ENCODE data around the gene OTULIN.
A peak's percentile ranks its signal among the peaks of the same experiment; 100 is the strongest.

The OTULIN gene

DNA sequence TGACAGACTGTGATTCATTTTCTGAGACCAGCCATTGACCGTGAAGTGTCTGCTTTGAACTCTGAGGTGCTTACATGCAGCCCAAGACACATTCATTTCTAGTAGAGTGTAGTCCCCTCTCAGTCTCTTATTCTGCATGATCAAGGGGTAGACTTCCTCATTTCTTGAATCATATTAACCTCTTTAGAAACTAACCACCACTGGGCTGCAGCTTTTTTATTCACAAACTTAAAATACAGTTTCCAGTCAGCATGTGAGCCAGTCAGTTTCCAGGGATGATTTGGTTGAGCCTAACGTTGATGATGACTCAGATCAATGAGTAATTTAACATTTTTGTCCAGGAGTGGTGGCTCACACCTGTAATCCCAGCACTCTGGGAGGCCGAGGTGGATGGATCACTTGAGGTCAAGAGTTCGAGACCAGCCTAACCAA, 59.2 kb downstream of the OTULIN start:
- DNase-seq = peak; percentile 42

DNA sequence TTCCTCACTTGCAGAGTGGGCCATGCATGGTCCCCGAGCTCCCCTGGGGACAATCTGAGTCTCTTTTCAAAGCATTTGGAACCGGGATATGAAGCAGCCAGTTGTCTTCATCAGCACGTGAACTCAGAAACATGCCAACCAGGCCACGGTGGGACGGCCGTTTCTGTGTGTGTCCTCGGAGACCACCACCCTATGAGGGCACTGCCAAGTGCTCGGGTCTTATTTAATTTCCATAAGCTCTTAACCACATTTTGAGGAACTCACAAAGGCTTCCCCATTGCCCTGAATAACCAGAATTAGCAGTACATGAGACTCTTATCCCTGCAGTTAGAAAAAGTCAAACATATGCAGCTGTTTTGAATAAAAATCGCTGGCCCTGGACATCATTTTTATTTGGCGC, 60.1 kb downstream of the OTULIN start:
- DNase-seq = no peak

DNA sequence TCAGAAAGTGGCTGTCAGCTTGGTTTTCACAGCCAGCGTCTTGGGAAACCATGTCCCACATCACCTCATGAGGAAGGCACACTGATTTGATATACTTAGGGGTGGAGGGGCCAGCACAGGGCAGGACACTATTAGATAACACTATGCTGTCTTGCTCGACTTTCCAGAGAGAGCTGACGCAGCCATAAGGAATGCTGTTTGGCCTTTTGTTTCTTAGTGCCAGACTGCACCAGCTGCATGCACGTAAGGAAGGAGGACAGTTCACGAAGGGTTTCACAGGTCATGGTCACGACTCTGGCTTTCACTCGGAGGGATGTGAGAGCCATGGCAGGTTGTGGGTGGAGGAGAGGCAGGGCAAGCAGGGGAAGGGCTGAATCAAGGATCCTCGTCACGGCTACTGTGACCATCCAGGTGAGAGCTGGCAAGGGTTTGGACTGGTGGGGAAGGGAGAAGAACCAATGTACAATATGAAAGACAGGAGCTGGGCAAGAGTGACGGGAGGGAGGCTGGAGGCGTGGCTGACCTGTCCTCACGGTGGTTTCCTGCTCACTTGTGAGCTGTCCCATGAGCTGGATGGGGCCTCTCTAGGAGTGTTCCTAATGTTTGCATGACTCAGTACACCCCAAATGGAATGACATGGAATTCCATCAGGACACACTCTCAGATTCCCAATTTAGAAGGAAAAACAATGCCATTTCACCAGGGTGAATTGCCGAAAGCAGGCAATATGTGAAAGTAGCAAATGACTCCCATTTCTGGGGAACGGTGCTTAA, 61.7 kb downstream of the OTULIN start:
- DNase-seq = no peak

DNA sequence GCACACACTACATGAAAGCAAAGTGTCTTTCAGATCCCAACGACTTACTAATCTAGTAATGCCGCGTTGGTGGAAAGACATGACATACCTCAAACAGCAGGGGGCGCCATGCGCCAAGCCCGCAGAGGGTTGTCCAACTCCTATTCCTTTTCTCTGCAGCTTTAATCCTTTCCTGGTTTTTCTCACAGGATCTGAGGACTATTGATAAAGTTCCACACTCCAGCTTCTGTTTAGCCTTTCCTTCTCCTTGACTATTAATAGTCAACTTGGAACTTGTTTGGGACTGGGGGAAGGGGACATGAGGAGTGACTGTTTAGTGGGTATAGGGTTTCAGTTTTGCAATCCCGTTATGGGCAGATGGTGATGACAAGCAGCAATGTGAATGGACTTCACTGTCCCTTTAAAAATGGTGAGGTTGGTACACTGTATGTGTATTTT, 62.9 kb downstream of the OTULIN start:
- DNase-seq = peak; percentile 82

DNA sequence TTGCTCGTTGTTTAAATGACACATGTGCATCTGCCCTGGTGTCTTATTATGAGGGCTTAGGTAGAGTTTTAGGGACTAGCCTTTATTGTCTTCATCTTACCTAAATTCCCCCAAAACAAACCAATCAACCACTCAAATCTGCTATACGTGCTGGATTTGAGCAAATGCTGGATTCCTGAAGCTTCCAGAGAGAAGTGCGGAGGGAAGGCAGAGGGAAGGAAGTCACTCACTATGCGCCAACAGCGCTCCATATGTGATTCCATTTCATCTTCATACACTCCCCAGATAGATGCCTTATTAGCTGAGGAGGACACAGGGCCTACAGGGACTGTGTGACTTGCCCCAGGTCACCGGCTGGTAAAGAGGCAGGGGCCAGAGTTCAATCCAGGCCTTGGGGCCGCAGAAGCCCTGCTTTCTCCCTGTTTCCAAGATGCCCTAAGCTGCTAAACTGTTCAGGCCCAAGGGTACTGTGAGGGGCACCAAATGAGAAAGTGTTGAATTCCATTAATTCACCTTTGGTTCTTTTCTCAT, 63.5 kb downstream of the OTULIN start:
- DNase-seq = no peak

DNA sequence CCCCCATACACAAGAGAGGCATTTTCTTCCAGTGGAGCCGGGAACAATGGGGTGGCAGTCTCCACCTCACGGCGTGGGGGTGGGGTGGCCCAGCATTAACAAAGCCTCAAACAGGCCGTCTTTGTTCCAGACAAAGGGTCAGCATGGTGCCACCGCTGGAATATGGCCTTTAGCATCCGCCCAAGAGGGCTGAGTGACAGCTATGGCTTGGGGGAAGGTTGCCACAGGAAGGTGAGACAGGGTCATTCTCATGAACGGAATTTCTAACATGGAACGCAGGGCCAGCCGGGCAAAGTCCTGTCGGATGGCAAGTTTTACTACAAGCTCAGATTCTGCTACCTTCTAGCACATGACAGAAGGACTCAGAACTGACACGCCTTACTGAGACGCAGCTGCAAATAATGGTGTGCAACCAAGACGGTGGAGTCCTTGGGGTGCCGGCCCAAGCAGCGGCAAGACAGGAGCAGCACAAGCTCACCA, 64.0 kb downstream of the OTULIN start:
- no peak for DNase-seq

DNA sequence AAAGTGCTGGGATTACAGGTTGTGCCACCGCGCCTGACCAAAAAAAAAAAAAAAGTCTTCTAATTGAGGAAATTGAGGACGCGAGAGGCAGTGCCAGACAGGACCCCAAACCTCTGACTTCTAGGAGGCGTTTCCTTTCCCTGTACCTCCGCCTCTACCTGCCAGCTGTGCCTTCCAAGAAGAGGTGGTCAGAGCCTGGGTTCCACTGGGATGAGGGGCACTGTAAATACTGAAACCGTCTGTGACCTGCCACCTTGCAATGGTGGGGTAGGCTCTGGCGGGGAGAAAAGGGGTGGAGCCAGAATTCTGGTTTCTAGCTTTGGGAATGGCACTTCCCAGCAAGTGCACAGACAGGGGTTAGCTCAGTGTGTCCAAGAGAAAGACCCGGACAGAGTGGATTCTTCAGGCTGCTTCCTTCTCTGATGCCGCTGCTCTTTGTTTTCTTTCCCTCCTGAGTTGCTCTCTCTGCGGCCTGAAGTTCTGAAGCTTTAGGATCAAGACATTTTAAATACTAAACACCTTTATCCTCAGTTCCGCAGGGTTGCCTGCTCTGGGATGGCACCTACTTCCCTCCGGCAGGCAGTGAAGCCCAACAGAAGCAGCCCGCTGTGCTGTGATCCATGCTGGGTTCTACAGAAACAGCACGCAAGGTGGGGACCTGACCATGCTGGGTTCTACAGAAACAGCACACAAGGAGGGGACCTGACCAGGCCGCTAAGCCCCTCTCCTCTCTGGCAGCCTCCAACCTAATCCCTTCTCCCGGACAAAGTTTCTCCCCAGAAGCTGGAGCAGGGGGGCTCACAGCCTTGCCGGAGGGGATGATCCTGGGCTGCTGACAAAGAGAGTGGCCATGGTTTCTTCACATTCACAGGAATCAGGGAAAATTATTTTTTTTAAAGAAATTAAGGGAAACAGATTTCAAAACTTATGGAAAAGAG, 65.2 kb downstream of the OTULIN start:
- DNase-seq = no peak

DNA sequence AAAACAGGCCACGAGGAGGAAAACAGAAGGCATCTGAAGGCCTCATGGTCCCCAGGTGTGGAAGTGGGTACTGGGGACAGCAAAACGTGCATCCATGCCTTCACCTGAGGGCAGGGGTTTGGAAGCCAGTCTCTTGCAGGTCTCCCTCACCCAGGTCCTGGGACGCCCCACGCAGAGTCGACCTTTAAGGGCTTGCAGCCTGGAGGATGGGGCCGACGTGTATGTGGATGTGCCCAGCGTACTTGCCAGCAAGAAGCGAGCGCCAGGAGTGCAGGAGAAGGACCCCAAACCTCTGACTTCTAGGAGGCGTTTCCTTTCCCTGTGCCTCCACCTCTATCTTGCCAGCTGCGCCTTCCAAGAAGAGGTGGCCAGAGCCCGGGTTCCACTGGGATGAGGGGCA, 65.9 kb downstream of the OTULIN start:
- no peak for DNase-seq

DNA sequence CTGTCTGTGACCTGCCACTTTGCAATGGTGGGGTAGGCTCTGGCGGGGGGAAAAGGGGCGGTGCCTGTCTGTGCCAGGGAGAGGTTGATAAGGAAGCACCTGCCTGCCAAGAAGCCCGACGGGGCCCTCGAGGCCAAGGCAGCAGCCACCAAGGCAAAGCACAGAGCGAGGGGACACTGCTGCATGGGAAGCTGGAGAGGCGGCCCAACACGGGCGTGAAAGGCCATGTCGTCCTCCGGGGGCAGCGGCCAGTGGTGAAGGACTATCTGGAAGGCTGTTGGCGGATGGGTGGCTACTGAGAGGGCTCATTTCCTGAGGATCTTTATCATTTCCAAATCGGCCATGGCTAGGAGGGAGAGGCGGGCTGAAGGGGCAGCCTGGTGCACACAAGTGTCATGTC, 66.4 kb downstream of the OTULIN start:
- DNase-seq = no peak

DNA sequence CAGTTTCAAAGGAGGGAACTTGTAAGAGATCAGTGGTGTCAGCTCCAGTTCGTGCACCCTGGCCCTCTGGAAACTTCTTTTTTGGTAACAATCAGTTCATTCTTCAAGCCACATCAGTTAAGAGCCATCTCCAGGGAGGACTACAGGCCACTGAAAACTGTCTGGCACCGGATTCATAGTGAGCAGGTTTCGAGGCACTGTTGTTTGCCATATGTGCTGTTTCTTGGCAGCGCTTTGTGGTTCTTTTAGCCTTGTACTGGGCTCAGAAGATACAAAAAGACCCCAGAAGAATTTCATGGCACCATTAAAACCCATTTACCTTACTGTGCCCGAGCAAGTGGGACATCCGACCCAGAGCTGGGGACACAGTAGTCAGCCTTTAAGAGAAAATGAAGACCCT, 68.5 kb downstream of the OTULIN start:
- DNase-seq = no peak

DNA sequence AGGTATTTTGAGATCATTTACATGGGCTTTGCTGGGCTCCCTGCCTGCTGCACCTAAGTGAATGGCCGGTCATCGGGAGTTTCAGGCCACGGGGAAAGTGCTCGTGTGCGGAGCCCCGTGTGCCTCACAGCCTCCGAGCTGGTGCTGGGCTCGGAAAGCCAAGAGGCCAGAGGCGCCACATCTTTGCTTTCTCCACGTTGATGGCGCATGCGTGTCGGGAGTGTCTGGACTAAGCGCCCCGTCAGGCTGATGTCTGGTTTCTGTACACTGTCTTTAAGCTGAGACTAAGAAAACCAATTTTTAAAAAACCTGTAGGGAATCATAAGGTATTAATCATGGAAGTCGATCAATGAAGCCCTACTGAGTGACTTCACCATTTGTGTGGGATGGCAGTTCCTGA, 69.1 kb downstream of the OTULIN start:
- DNase-seq = no peak

DNA sequence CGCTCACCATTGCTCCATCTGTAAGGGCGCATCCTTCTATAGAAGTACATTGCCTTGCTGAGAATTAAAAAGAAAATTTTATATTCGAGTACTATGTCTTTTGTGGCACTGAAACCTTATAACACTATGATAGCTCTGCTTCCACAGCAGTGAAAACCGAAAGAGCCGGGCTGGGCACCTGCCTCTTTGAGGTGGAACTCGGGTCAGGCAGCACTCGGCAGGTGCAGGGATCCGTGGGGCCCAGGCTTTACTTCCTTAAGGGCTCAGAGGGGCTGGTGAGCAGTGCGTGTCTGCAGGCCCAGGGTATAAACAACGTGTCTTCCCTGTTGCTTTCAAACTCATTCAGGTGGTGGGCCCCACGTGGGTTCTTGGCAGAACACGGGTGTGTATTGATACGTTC, 69.9 kb downstream of the OTULIN start:
- no peak for DNase-seq

DNA sequence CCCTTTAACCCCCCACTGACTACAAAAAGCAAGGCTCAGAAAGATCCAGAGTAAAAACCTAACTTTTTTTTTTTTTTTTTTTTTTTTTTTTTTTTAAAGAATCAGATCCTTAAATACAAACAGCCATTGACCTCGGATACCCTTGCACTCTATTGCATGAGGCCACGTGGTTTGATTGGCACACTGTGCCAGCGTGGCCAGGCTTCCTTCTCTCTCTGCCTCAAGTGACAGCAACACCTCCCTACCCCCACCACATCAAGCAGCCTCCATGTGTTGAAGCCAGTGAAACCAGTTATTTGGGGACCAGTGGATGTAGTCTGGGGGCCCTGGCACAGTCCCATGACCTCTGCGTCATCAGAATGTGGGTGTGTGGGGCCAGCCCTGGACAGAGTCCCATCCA, 71.4 kb downstream of the OTULIN start:
- no peak for DNase-seq

DNA sequence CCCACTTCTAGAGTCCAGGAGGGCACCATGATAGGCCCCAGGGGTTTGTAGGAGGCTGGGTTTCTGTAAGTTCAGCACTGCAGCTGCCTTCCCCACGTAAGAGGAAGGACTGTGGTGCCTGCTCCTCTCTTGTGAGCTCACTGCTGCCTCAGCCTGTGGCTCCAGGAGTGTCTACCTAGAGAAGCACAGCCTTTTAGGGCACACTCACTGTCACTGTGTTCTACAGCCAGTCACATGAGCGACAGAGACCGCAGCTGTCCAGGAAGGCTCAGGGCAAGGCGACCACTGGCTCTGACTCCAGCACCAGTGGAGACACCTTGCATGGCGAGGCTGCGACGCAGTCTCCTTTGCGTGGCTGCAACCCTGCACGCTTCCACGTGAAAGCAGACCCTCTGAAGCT, 72.8 kb downstream of the OTULIN start:
- DNase-seq = no peak

DNA sequence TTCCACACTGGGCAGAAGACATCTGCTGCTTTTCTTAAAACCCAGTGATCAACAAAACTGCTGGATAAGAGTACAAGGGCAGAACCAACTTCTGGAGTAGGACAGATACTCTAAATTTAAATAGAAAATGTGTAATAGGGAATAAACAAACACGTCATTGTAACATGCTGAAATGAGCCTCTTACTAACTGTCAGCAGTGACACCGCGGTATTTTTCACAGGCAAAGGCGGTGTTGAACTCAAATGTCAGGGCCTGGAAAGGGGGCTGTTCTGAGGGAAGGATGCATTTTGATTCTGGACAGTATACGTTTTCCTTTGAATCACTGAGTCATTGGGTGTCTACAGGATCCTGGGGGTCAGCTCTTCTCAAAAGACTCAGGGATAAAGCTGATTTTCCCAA, 73.5 kb downstream of the OTULIN start:
- no peak for DNase-seq

DNA sequence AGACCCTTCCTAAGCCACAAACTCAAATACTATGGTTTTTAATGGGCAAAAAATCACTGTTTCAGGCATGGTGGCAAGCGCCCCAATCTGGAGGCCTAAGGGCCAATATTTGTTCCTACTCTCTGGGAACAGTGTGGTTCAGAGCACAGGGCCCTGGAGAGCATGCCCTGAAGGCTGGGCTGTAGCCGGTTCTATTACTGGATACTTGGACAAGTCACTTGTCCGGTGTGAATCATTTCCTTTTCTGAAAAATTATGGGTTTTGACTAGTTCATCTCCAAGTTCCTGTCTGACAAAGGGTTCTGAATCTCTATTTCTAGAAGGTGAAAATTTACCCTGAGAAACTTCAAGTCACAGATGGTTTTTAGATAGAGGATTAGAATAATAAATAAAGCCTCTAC, 75.0 kb downstream of the OTULIN start:
- DNase-seq = no peak

DNA sequence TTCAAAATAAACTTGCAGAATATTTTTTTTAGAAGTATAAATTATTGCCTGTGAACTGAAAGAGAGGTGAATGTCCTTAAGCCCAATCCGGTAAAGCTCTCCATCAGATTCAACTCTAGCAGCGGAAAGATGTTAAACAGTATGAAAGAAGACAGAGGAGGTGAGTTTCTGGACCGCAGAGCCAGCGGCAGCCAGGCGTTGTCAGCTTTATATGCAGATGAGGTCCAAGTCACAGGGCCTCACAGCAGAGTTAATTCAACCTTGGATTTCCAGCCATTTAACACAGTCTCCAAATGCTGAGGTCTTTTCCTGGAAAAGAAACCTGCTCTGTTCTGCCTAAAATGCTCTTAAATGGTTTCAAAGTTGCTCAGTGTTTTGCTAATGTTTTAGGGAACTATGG, 75.5 kb downstream of the OTULIN start:
- no peak for DNase-seq

DNA sequence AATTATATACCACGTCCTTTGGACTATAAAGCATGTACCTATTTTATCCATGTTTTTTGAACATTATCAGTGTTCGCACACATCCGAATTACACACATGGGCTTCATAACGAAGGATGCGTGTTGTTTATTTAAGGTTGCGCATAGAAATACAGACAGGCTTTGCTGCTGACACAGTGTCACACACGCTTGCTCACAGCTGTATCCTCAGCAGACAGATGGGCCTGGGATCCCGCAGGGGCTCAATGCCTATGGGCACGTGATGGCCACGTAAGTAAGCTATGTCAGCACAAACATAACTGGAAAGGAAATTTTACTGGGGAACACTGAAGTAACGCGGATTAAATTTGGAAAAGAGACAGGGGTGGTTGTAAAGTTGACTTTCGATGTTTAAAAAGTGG, 76.6 kb downstream of the OTULIN start:
- DNase-seq = no peak

DNA sequence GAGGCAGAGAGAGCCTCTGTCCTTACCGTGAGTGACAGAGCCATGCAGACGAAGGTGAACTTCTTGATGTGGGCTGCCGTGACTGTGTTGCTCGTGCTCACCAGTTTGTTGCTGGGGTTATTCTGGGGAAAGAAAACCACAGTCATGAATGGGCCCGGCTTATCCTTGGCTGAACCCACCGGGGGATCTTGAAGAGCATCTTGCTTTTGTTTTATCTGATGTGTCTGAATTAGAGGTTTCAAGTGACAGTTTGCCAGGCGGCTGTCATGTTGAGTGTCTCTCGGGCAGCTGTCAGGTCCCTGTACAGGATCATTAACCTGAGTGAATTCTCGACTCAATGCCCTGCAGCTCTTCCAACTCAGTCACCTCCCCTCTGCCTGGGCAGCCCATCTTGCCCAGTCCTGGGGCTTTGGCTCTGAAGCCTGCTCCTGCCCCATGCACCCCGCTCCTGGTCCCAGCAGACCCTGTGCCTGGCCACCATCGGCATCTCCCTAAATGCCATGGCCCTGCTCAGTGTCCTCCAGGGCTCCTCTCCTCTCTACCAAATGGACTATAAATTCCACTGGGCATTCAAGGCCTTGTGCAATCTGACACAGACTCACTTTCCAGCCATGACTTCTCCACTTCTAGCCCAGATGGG, 77.4 kb downstream of the OTULIN start:
- DNase-seq = no peak

DNA sequence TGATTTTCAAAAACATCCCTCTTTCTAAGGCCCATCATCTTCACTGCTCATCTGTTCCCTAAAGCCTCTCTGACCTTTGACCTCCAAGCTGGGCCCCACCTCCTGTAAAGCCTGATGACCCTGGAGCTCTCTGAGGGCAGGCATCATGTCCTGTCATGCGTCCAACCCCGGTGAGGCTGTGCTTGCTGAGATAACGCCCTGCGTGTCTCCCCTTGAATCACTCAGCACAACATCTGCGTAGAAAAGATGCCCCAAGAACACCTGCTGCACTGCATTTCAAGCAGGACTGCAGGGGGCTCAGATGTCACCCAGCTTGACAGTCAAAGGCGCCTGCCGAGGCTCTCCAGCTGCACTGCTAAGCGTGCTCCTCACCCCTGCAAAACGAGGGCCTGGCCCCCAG, 78.0 kb downstream of the OTULIN start:
- no peak for DNase-seq

DNA sequence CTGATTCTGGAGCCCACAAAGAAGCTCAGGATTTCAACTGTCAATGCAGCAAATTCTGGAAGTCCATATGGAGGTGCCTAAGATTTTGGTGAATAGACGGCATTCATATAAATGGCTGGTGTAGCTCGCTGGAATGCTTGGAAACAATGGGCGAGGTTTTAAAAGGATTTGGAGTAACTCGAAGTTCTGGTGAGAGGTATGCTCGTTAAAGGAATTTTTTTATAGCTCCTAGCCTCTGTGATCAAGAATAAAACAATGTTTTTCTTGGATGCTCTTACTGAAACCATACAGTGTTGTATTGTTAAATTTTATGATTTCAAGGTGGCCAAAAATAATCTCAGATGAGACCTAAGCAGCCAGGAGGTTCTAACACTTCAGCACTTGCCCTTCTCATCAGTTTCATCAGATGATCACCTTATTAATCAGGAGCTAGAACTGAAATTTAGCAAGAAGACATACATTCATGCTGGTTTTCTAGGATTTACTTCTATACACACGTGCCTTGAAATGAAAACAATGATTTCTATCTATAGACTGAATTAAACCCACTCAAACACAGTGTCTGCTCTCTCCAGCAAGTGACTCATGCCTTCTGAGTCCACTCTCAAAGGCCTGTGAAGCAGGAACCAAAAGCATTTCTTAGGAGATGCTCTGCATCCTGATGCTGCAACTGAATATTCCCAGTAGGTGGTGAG, 79.2 kb downstream of the OTULIN start:
- DNase-seq = no peak
